ENCODE results near the gene PRKN. TPM values are rescaled to one million over a fixed set of nuclear protein-coding genes. Genes with fewer than 3 reads are reported as not detected.
A peak's percentile ranks its signal among the peaks of the same experiment; 100 is the strongest.

PRKN gene
- total RNA-seq, 4 donors from 2014 or later, result 5.2 to 121 (median 6.9) TPM

DNA sequence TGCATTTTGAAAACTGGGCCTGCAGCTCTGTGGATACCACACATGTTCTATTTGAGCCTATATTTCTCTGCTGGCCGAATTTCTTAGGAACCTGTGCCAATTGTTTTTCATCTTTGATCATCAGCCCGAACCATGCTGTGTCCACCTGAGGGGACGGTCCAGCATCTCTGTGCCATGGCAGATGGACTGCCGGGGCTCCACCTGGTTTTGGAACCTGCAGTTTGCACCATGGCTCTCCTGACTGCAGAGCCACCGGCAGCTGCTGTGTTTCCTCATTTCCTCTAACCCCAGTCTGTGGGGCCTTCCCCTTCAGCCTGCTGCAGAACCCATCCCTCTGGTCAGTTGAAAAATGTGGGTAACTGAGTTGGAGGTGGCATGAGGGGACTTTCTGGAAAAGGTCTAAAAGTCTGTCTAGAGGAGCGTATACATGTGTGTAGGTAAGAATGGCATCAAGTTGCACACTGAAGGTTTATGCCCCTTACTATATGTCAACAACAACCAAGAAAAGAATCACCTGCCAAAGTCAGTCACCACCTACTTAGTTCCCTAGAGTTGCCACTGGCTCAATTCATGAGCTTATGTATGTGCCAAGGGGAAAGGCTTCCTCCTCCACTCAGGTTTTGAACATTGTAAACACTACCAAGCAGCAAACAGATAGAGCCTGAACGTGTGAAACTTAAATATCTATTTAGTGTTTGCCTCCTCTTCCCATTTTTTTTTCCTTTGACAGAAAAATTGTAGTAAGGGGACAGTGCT is 548.2 kb downstream of the PRKN start:
- H3K9me3 ChIP-seq, result no peaks in the 10 kb centered on the region
- 82% methylated on average over 7 of the region's 7 CpGs for WGBS, 2 donors
- H3K27me3 ChIP-seq, result no peaks in the 10 kb centered on the region
- no peaks in the 10 kb centered on the region for H3K4me1 ChIP-seq
- H3K36me3 ChIP-seq, result no peaks in the 10 kb centered on the region
- H3K27ac ChIP-seq, result no peak overlapping the region
- TF ChIP-seq POLR2A (IDR thresholded peaks at IDR 0.05), result no peak
- TF ChIP-seq, protein P1, sequence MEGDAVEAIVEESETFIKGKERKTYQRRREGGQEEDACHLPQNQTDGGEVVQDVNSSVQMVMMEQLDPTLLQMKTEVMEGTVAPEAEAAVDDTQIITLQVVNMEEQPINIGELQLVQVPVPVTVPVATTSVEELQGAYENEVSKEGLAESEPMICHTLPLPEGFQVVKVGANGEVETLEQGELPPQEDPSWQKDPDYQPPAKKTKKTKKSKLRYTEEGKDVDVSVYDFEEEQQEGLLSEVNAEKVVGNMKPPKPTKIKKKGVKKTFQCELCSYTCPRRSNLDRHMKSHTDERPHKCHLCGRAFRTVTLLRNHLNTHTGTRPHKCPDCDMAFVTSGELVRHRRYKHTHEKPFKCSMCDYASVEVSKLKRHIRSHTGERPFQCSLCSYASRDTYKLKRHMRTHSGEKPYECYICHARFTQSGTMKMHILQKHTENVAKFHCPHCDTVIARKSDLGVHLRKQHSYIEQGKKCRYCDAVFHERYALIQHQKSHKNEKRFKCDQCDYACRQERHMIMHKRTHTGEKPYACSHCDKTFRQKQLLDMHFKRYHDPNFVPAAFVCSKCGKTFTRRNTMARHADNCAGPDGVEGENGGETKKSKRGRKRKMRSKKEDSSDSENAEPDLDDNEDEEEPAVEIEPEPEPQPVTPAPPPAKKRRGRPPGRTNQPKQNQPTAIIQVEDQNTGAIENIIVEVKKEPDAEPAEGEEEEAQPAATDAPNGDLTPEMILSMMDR (IDR thresholded peaks at IDR 0.05), result no peak
- DNase-seq, result no peak
- no peak overlapping the region for H3K4me3 ChIP-seq (replicated peaks in 1 of 3)
- intact Hi-C loops (cut with DNase I), result no loop called here

DNA sequence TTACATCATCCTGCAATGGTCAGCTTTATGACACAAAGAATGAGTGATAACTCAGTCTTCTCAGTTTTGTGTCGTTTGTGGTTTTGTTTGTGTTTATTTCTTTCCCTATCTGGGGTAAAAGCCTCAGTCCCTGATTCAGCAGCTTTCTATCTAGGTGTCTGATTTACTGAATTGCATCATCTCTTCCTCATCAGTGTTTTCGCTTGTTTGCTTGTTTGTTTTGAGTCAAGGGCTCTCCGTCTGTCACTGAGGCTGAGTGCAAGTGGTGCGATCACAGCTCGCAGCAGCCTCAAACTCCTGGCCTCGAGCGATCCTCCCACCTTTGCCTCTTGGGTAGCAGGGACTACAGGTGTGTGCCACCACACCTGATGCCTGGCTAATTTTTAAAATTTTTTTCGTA is 548.9 kb downstream of the PRKN start:
- Histone ChIP-seq H3K9me3 (no peaks in the 10 kb centered on the region), H3K27ac (no peak overlapping the region), H3K36me3 (no peaks in the 10 kb centered on the region), H3K4me3 (replicated peaks in 1 of 3) (no peak overlapping the region), H3K27me3 (no peaks in the 10 kb centered on the region), H3K4me1 (no peaks in the 10 kb centered on the region)
- no peak for TF ChIP-seq POLR2A (IDR thresholded peaks at IDR 0.05)
- TF ChIP-seq, protein P1 (IDR thresholded peaks at IDR 0.05), result no peak
- intact Hi-C loops (cut with DNase I), result no loop called here
- no peak for DNase-seq
- 97 to 99% methylated on average over 8 of the region's 8 CpGs for WGBS, 2 donors

DNA sequence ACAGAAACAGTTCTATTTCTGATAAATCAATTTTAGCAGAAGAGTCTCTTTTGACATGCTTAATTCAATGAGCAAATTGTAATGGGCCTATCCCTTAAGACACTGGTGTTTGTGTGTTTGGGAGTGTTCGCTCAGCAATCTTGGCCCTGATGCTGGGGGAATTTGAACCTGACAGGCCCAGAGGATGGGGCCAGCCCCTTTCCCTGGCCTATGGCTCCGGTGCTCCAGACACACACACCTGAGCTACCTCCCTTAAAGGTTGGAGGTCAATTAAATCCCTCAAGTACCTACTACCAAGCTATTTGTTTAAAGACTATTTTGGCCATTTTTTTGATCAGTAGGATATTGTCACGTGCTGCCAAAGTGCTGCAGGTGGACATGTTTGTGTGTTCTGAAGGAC is 549.3 kb downstream of the PRKN start:
- WGBS, 2 donors, result 96% methylated on average over 3 of the region's 3 CpGs
- no peaks in the 10 kb centered on the region for H3K36me3 ChIP-seq
- DNase-seq, result no peak
- intact Hi-C loops (cut with DNase I), result no loop called here
- no peak for TF ChIP-seq POLR2A (IDR thresholded peaks at IDR 0.05)
- TF ChIP-seq, protein P1 (IDR thresholded peaks at IDR 0.05), result no peak
- no peaks in the 10 kb centered on the region for H3K9me3 ChIP-seq
- H3K27ac ChIP-seq, result no peak overlapping the region
- no peak overlapping the region for H3K4me3 ChIP-seq (replicated peaks in 1 of 3)
- H3K4me1 ChIP-seq, result no peaks in the 10 kb centered on the region
- no peaks in the 10 kb centered on the region for H3K27me3 ChIP-seq

DNA sequence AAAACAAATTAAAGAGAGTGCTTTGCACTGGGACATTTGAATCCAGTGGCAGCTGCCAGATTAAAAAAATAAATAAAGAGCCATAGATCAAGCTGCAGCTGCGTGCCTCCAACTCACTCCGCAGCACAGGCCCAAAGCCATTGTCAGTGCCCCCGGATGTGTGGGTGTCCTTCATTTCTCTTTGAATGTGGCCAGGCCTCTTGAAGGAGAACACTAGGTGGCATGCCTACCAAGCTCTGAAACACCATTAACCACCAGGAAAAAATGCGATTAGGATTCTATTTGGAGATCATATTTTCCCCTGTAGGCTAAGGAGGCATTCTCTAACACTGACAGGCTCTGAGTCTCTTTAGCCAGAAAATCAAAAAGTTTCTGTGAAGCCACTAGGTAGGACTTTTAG is 549.8 kb downstream of the PRKN start:
- WGBS, 2 donors, result 27 to 41% methylated on average over 4 of the region's 4 CpGs
- Histone ChIP-seq H3K4me3 (replicated peaks in 1 of 3) (no peak overlapping the region), H3K4me1 (no peaks in the 10 kb centered on the region), H3K9me3 (no peaks in the 10 kb centered on the region), H3K27me3 (no peaks in the 10 kb centered on the region), H3K27ac (no peak overlapping the region), H3K36me3 (no peaks in the 10 kb centered on the region)
- TF ChIP-seq, protein P1 (IDR thresholded peaks at IDR 0.05), result peak in 4 of 6 experiments; percentile 18 to 54 (median 49)
- no peak for TF ChIP-seq POLR2A (IDR thresholded peaks at IDR 0.05)
- intact Hi-C loops (cut with DNase I), result no loop called here
- peak; percentile 16 to 35 for DNase-seq

DNA sequence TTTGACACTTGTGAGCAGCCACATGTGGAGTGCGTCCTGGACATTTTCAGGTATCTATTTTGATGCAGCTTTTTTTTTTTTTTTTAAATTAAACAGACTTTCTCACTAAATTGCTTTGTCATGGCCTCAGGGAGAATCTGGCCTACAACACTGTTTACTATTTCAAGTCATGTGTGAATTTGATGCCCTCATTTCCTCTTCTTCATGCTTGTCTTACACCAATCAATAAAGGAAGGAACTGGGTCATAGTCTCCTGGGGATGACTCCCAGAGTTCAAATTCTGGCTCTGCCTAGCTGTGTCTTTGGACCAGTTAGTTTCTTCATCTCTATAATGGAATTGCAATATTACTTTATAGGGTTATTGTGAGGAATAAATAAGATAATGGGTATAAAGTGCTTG is 554.1 kb downstream of the PRKN start:
- WGBS, 2 donors, result 85 to 96% methylated on average over 1 of the region's 1 CpG
- no peak for TF ChIP-seq POLR2A (IDR thresholded peaks at IDR 0.05)
- TF ChIP-seq, protein P1 (IDR thresholded peaks at IDR 0.05), result no peak
- intact Hi-C loops (cut with DNase I), result no loop called here

More for the DNA sequence above, 554.1 kb downstream of the PRKN start:
- Histone ChIP-seq H3K4me3 (replicated peaks in 1 of 3) (no peak overlapping the region), H3K9me3 (no peaks in the 10 kb centered on the region), H3K4me1 (no peaks in the 10 kb centered on the region), H3K27ac (no peak overlapping the region), H3K27me3 (no peaks in the 10 kb centered on the region), H3K36me3 (no peaks in the 10 kb centered on the region)
- DNase-seq, result no peak

All from thyroid gland (tissue), 4 donors.